Kidney (tissue), 14 donors: Measurements from ENCODE around the gene RAVER1. TPM values are rescaled to one million over a fixed set of nuclear protein-coding genes. Genes with fewer than 3 reads are reported as not detected.
"Not testable (repeated sequence)": the region's sequence is repeated elsewhere in the genome, so short reads cannot be mapped to it uniquely, and the experiment has no call there.

Experiments
- DNase-seq, 5 donors: peaks; one replicate each; pipeline ENCODE4 v3.0.0-alpha.2; 2013 to 2020
- FAIRE-seq: peaks from 2 replicates; lab custom pipeline; 2012; peaks lifted over from hg19 to GRCh38; lab: Jason Lieb, UNC
- H3K27ac ChIP-seq, 2 donors: one replicate each; pipeline ENCODE4 v1.7.0; 2013; ENCODE audit warnings: low read depth in 2 of 2, low read length in 2 of 2, inconsistent platforms in 1 of 2
- H3K27me3 ChIP-seq: one replicate; pipeline ENCODE4 v1.7.1; 2013; ENCODE audit warnings: low read length, inconsistent platforms; ENCODE audit not compliant: control insufficient read depth, insufficient read depth
- H3K36me3 ChIP-seq, 3 donors: one replicate each; pipeline versions ENCODE4 v1.7.0 to v1.7.1; 2013; ENCODE audit warnings: low read length in 3 of 3, control low read depth in 1 of 3, inconsistent platforms in 1 of 3; ENCODE audit not compliant: insufficient read depth in 3 of 3, control insufficient read depth in 2 of 3
- H3K4me1 ChIP-seq, 3 donors: one replicate each; pipeline versions ENCODE4 v1.7.0 to v1.7.1; 2013; ENCODE audit warnings: low read length in 3 of 3, inconsistent platforms in 1 of 3, low read depth in 1 of 3; ENCODE audit not compliant: control insufficient read depth in 2 of 3, insufficient read depth in 2 of 3
- H3K4me3 ChIP-seq, 3 donors: one replicate each; pipeline versions ENCODE4 v1.7.0 to v1.8.1; 2013; ENCODE audit warnings: low read length in 3 of 3, control low read depth in 1 of 3, inconsistent platforms in 1 of 3
- H3K9ac ChIP-seq, 3 donors: one replicate each; pipeline versions ENCODE4 v1.7.0 to v1.7.1; 2013; ENCODE audit warnings: low read length in 3 of 3, control low read depth in 1 of 3, inconsistent platforms in 1 of 3
- H3K9me3 ChIP-seq, 3 donors: one replicate each; pipeline versions ENCODE4 v1.7.0 to v1.7.1; 2013; ENCODE audit warnings: low read length in 3 of 3, control low read depth in 1 of 3, inconsistent platforms in 1 of 3; ENCODE audit not compliant: control insufficient read depth in 2 of 3, insufficient read depth in 1 of 3
- intact Hi-C: fragments of 100-400 bp; cut with DNase I; formaldehyde crosslinking; loops from one replicate; pipeline ENCODE4 v1.11.1; 2022
- polyA plus RNA-seq: library from polyadenylated mRNA; stranded (reverse); fragments of 350-450 nt; fragmentation: Illumina TruSeq; extraction: RNeasy Lipid Tissue Mini Kit (QIAGEN cat#74804); gene quantifications from one replicate; pipeline ENCODE4 v1.2.3, GENCODE V29; 2014; ENCODE audit warnings: low read depth, low replicate concordance; ENCODE audit not compliant: insufficient read depth
- total RNA-seq: library from RNA; stranded (reverse); fragmentation: NEBNext Ultra II Directional; extraction: Animal tissue kit (Norgen Biotek cat#: 25700); gene quantifications from one replicate; pipeline ENCODE4 v1.2.1, GENCODE V29; 2021
- TF ChIP-seq, protein P1 (sequence below): IDR thresholded peaks from 3 replicates; pipeline ENCODE4 v1.5.1; 2012; ENCODE audit warnings: mild to moderate bottlenecking, moderate library complexity, borderline replicate concordance; ENCODE audit not compliant: insufficient read depth; ENCODE audit errors: extremely low read depth
- donor health status: control.
- donor health status: control.
- donor health status: control.
- donor health status: control.
- donor health status: control.
- donor health status: DM: yes; HTN: yes; CAD: no.
- donor health status: Normal renal cell carcinoma (clear cell type).

The RAVER1 gene
- total and polyA plus RNA-seq, 2 donors from 2014 or later: 9.1 to 38.4 TPM

DNA sequence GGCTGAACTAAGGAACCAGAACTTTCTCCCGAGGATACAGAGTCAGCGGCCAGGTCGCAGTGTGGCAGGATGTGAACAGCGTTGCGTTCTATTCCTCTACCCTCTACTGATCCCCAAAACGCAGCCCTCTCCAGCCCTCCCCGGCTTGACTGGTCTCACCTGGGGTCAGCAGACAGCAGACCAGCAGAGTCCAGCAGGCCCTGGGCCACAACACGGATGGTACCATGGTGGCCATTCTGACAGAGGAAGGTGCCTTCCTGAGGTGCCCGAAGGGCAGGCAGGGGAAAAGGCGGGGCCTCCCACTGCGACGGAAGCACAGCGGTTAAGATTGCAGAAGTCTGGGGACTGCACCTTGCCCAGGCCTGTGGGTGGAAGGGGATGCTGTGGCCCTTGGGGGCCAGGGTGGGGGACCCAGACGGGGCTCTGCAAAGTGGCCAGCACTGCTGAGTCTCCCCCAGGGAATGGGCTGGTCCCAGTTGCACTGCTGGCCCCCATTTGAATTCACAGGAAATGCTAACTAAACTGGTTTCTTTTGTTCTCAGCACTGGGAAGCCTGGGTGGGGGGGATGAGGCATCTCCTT is 6.1 kb upstream of the RAVER1 start, which contains the start of gene ICAM3:
ICAM3 (minus strand) TSS at position 245 of the 581 bp plus-strand sequence; CDS start at position 235, 10 bp downstream.
- H3K4me3 ChIP-seq: peak within 1 kb of the TSS in 1 of 3 donors; percentile 23
- intact Hi-C loops: no loop called here
- DNase-seq: no peak
- no peaks in the 10 kb centered on the region for H3K27me3 ChIP-seq
- no peak within 1 kb of the TSS for H3K9ac ChIP-seq
- H3K9me3 ChIP-seq: no peaks in the 10 kb centered on the region
- TF ChIP-seq, protein P1, sequence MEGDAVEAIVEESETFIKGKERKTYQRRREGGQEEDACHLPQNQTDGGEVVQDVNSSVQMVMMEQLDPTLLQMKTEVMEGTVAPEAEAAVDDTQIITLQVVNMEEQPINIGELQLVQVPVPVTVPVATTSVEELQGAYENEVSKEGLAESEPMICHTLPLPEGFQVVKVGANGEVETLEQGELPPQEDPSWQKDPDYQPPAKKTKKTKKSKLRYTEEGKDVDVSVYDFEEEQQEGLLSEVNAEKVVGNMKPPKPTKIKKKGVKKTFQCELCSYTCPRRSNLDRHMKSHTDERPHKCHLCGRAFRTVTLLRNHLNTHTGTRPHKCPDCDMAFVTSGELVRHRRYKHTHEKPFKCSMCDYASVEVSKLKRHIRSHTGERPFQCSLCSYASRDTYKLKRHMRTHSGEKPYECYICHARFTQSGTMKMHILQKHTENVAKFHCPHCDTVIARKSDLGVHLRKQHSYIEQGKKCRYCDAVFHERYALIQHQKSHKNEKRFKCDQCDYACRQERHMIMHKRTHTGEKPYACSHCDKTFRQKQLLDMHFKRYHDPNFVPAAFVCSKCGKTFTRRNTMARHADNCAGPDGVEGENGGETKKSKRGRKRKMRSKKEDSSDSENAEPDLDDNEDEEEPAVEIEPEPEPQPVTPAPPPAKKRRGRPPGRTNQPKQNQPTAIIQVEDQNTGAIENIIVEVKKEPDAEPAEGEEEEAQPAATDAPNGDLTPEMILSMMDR: no peak
- peaks cover 0 to 2% (median 0%) of the 10 kb centered on the region in 3 donors for H3K4me1 ChIP-seq
- FAIRE-seq: no peak
- H3K27ac ChIP-seq: no peak within 1 kb of the TSS
- no peaks in the 10 kb centered on the region for H3K36me3 ChIP-seq

DNA sequence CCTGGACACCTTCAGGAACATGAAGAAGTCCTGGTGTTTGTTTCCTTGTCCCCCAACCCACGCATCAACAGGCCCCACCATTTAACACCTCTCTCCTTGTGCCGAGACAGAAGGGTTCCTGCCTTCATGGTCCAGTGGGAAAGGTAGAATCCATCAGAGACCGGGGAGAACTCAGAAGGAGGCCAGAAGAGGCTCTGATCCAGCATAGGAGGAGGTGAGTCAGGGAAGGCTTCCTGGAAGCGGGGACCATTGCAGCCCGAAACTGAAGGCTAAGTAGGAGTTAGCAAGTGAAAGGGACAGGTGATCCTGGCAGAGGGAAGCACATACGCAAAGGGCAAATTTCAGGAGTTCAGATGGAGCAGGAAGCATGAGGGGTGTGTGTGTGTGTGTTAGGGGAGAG is 5.6 kb upstream of the RAVER1 start:
- peak overlapping the region in 1 of 3 donors; percentile 23 for H3K4me3 ChIP-seq
- DNase-seq: no peak
- TF ChIP-seq, protein P1: no peak
- no peaks in the 10 kb centered on the region for H3K36me3 ChIP-seq
- H3K27me3 ChIP-seq: no peaks in the 10 kb centered on the region
- no peak overlapping the region for H3K9ac ChIP-seq
- no peaks in the 10 kb centered on the region for H3K9me3 ChIP-seq
- H3K27ac ChIP-seq: no peak overlapping the region
- no peak for FAIRE-seq
- peaks cover 0 to 7% (median 0%) of the 10 kb centered on the region in 3 donors for H3K4me1 ChIP-seq
- intact Hi-C loops: no loop called here

DNA sequence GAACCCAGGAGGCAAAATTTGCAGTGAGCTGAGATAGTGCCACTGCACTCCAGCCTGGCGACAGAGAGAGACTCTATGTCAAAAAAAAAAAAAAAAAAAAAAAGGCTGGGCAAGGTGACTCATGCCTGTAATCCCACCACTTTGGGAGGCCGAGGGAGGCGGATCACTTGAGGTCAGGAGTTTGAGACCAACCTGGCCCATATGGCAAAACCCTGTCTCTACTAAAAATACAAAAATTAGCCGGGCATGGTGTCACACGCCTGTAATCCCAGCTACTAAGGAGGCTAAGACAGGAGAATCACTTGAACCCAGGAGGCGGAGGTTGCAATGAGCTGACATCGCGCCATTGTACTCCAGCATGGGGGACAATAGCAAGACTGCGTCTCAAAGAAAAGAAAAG is 3.4 kb upstream of the RAVER1 start:
- intact Hi-C loops, FAIRE-seq: not testable (repeated sequence)

DNA sequence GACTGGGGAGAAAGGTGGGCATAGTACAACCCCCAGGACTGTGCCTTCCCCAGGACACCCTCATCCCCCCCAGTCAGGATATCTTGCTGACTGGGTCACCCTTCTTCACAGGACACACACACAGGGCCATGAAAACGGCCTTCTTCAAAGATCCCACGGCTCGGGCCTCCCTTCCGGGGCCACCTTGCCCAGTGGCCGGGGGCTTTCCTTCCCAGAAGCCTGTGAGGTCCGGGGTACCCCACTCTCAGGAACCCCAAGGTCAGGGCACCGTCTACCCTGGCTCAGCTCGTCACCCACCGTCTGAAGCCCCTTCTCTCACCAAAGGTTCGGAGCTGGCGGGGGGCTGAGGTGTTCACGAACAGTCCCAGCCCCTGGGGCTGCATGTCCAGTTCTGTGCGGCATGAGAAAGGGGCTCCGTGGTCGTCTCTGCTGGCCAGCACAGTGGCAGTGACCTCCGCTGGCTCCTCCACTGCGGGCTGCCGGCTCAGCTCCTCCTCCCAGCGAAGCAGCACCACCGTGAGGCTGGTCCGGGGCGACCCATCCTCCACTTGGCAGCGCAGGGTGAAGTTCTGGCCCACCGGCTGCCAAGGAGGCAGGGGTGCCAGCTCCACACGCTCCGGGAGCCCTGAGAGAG is 2.1 kb upstream of the RAVER1 start:
- Histone ChIP-seq H3K36me3 (peaks cover 0 to under 1% (median 0%) of the 10 kb centered on the region in 3 donors), H3K27ac (no peak overlapping the region), H3K27me3 (no peaks in the 10 kb centered on the region), H3K9me3 (no peaks in the 10 kb centered on the region), H3K9ac (no peak overlapping the region), H3K4me1 (peaks cover 0 to 21% (median 6%) of the 10 kb centered on the region in 3 donors), H3K4me3 (peak overlapping the region in 1 of 3 donors; percentile 98)
- TF ChIP-seq, protein P1: no peak
- no peak for FAIRE-seq
- intact Hi-C loops: no loop called here
- DNase-seq: peak in 1 of 5 donors; percentile 65

More for the DNA sequence above, 3.4 kb upstream of the RAVER1 start:
- not testable (repeated sequence) for H3K9me3 ChIP-seq, H3K27me3 ChIP-seq, H3K9ac ChIP-seq, H3K36me3 ChIP-seq, H3K4me3 ChIP-seq, DNase-seq, H3K27ac ChIP-seq
- H3K4me1 ChIP-seq: peaks cover 0 to 21% (median 6%) of the 10 kb centered on the region in 3 donors
